NAMALWA (cell line): ENCODE data around the gene PDSS2.
"Not testable (repeated sequence)": the region's sequence is repeated elsewhere in the genome, so short reads cannot be mapped to it uniquely, and the experiment has no call there.

Experiments used
- DNase-seq: peaks from one replicate; pipeline ENCODE4 v3.0.0-alpha.2; 2015; ENCODE audit warnings: low spot score

Gene PDSS2

DNA sequence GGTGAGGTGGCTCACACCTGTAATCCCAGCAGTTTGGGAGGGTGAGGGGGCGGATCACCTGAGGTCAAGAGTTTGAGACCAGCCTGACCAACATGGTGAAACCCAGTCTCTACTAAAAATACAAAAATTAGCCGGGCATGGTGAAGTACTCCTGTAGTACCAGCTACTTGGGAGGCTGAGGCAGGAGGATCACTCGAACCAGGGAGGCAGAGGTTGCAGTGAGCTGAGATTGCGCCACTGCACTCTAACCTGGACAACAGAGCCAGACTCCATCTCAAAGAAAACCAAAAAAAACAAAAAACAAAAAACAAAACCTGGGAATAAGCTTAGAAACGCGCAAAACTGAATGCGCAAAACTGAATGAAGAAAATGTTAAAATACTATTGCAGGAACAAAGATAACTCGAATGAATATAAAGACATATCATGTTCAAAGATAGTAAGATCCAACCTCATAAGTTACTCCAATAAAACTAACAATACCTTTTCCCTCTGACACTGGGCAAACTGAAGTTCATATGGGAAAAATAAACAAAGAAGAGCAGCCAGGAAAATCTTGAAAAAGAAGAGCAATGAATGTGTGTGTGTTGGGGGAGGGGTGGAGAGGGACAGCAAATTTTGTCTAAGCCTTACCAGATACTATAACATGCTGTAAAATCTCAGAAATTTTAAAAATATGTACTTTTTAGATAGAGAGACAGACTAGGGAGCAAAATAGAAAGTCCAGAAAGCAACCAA lies 243.0 kb downstream of the PDSS2 start:
- no peak for DNase-seq

- DNase-seq: no peak
Measured at GRCh38 chr6:107215334-107215733, 244.0 kb downstream of the PDSS2 start.

DNA sequence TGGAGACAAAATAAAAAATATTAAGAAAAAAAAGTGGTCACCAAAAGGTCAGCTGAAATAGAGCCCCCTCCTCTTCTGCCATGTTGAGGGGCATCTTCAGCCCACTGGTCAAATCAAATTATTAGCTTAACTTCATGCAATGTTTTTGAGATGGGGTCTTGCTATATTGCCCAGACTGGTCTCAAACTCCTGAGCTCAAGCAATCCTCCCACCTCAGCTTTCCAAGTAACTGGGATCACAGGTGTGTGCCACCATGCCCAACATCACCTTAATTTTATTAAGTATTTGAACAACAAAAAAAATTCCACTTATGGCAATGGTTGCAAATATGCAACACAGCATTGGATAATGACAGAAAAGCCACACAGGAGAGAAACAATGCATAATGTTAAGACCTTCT lies 244.7 kb downstream of the PDSS2 start:
- no peak for DNase-seq

DNA sequence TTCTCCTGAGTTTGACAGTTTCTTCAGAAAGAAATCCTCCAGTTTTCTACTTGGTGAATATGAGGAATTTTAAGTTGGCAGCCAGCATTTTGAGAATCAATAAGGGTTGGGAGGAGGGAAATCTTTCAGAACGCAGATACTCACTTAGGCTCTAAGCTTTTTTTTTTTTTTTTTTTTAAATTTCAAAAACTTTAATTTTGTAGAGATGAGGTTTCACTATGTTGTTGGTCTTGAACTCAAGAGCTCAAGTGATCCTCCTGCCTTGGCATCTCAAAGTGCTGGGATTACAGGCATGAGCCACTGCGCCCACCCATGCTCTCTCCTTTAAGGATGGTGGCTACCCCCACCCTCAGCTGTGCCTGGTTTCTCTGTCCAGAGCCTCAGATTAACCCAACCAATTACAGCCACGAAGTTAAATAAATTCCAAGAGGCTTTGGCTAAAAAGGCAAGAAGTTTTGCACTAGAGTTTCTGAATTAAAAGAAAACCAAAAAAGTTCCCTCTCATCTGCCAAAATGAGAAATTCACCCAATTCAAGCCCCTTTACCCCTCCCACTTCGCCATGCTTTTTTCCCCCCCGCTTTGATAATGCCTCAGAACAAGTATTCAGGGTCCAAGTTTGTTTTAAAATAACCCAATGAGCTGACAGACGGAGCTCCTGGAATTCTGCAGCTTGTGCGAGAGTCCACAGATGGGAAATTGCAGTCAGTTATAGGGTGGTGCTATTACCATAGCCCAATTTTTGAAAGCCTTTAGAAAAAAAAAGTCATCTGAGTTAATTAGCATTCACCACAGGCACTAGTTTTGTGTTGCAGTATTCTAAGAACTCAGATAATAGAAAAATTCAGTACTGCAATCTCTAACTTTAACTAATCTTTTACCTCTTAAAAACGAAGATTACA lies 249.7 kb downstream of the PDSS2 start:
- DNase-seq: no peak

GRCh38 chr6:107207251-107207873 lies 252.0 kb downstream of the PDSS2 start:
- DNase-seq: no peak

- no peak for DNase-seq
Measured at GRCh38 chr6:107205058-107205998, 254.0 kb downstream of the PDSS2 start.

- DNase-seq: no peak
Measured at GRCh38 chr6:107202876-107203468, 256.4 kb downstream of the PDSS2 start.

DNA sequence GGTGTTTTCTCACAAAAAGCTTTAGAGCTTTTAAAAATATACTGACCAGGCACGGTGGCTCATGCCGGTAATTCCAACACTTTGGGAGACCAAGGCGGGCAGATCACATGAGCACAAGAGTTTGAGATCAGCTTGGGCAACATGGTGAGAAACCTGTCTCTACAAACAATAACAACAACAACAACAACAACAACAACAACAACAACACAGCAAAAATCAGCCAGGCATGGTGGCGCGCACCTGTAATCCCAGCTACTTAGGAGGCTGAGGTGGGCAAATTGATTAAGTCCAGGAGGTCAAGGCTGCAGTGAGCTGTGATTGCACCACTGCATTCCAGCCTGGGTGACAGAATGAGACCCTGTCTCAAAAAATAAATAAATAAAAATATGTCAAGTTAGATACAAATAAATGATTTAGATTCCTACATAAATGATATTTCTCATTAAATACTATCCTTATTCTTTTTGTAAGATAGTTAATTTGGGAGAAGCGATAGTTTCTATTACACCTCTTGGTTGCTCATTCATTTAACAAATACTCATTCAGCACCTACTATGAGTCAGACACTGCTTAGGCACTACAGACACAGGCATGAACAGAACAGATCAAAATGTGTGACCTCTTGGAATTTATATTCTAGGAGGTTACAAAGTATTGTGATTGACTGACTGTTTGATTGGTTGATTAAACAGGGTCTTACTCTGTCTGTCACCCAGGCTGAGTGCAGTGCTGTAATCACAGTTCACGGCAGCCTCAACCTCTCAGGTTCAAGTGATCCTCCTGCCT lies 260.5 kb downstream of the PDSS2 start:
- no peak for DNase-seq

DNA sequence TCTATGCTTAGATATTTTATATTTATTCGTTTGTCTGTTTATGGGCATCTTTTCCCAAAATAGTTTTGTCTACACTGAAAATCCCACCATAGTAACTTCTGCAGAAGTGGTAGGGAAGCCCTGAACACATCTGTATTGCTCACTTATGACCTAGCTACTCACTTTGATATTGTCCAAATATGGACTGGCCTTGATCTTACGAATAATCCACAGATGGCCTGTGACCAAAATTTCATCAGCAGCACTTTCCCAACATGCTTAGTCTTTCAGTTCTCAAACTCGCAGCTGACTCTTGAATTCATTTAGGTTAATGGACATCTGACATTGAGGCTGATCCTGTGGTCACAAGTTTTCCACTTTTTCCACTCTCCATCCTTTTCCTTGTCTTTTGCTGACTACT lies 263.2 kb downstream of the PDSS2 start:
- no peak for DNase-seq

- not testable (repeated sequence) for DNase-seq
Measured at GRCh38 chr6:107194723-107195122, 264.6 kb downstream of the PDSS2 start.

GRCh38 chr6:107192830-107193229 lies 266.5 kb downstream of the PDSS2 start:
- DNase-seq: no peak

DNA sequence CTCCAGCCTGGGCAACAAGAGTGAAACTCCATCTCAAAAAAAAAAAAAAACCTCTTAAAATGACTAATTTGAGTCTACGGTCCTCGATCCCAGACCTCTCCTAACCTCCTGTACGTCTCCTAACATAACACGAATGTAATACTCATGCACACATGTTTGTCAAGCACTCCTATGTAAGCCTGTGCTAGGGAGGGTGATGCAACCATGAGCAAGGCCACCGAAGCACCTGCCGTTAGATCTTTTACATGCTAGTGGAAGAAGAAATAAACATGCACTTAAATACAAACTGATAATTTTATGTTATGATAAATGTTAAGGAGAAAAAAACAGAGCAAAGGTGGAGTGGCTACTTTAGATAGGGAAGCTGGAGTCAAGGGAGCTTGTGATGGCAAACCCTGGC lies 271.7 kb downstream of the PDSS2 start:
- DNase-seq: no peak

DNA sequence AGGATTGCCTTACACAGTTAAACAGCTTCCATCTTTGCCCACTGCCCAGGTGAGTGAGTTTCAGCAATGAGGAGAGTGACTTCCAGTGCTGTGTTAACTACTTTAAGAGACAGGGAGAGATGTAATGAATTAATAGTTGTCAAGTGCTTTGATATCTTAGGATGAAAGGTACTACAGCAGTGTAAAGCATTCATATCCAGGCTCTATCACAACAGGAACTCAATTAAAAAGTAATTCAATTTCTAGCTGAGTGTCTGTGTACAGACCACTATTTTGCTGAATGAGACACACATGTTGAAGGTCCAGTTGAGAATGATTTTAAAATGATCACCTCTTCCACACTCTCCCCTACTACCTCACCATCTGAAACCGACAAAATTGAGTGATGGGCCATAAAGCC lies 273.3 kb downstream of the PDSS2 start:
- DNase-seq: no peak

DNA sequence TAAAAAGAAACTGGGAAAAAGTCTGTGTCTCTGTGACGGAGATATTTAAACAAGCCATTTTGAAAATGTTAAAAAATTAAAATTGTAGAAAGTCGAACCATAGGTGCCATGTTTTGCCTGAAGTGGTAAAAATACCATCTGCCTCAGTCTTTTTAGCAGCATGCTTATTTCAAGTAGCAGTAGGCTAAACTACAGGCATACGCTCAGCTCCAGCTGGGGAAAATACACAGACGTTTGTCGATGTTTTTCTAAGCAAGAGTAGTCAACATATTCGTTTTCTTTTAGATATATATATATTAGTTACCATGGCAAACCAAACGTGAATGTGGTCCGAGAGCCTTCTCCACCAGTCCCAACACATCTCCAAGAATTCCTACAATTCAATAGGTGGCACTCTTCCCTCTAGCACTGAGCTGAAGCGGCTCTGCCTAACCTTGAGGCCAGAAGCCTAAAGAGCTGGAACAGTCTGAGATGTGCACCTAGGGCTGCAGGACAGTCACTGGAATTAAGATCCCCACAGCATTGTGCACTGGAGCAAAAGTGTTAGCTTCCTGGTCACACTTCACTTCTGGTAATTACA lies 273.9 kb downstream of the PDSS2 start:
- no peak for DNase-seq

DNA sequence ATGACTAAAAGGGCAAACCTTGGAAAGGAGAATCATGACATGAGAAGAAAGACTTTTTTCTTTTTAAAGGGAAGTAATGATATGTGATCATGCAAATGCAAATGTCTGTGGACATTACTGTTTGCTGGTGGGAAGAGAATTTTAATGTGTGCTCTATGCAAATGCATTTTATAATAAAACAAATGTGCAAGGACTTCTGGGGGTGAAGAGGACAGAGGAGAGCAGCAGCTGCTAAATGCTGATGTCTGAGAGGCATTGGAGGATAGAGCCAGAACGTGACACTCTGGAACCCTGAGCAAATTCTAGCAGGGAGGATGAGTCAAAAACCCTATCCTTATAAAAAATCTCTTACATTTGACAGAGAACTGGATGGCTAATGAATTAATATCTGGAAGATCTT lies 274.9 kb downstream of the PDSS2 start:
- DNase-seq: peak; percentile 30

DNA sequence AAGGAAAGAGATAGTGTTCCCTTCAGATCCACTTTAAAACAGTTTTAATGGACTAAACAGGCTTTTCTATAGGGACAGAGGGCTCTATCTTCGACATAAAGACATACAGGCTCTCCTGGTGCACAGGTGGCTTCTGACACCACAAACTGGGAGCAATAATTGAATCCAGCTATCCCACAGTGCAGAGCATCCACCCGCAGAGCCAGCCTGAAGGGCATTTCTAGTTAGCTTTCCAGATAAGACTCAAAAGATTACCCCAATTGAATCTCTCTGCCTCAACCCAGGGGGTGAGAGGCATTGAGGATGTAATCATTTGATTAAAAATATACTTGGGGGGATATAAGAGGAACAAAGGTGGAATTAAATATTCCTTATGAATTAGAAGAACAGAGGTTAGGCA lies 279.3 kb downstream of the PDSS2 start:
- no peak for DNase-seq

- peak; percentile 47 for DNase-seq
Measured at GRCh38 chr6:107179004-107179403, 280.4 kb downstream of the PDSS2 start.

GRCh38 chr6:107173779-107174178 lies 285.6 kb downstream of the PDSS2 start:
- DNase-seq: no peak

DNA sequence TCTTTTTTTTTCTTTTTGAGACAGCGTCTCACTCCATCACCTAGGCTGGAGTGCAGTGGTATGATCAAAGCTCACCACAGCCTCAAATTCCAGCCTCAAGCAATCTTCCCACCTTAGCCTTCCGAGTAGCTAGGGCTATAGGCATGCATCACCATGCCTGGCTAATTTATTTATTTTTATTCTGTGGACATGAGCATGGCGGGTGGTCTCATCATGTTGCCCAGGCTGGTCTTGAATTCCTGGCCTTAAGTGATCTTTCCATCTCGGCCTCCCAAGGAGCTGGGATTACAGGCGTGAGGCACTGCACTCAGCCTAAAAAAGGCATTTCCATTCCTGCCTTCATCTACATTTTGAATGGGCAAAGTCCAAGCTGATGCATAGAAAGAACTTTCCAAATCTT lies 287.9 kb downstream of the PDSS2 start:
- DNase-seq: no peak

GRCh38 chr6:107164299-107164698 lies 295.1 kb downstream of the PDSS2 start:
- DNase-seq: not testable (repeated sequence)
